ENCODE data around the gene HEATR3. TPM values are rescaled to one million over a fixed set of nuclear protein-coding genes. Genes with fewer than 3 reads are reported as not detected.

Gene HEATR3
- total and polyA plus RNA-seq, 2 experiments from 2014 or later = 7.5 to 29.9 TPM

DNA sequence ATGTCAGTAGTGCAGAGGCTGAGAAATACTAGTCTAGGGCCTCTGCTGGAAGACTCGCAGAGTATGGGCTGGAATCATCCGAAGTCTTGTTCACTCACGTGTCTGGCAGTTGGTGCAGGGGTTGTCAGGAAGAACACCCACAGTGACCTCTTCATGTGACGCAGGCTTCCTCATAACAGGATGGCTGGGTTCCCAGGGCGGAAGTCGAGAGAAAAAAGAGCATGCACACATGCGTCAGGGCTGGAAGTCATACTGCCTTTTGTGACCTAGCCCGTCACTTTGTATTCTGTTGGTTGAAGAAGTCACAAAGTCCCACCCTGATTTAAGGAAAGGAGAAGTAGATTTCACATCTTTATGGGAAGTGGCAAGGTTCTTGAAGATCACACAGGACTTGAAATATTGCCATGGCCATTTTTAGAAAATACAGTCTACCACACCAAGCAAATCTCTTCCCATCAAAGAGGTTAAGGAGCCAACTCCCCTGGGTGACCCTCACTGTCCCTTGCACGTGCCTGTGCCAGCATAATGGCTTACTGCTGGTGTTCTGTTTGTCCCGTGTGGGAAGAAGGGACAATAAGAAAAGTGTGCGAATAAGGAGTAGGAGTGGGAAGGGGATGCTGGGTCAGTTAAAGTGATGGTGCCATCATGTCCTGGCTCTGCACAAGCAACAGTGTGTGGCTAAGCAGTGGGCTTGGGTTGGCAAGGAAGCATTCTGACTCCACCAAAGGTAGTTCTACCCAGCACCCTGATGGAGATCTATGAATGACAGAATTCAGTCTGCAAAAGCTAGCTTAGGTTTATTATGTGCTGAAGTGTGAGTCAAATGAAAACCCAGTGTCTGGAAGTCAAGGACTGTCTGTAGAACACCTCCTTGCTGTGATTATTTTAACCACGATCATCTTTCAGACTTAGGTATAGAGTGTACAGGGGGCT, 28.1 kb downstream of the HEATR3 start:
- DNase-seq (ENCODE audit: low spot score) (no peak), ATAC-seq (no peak)
- Mint-ChIP-seq H3K4me1 (no peaks in the 10 kb centered on the region), H3K9me3 (no peaks in the 10 kb centered on the region), H3K4me3 (no peak overlapping the region), H3K27ac (no peak overlapping the region), H3K27me3 (ENCODE audit: insufficient read depth, low read depth, poor library complexity) (no peaks in the 10 kb centered on the region), H3K36me3 (ENCODE audit: low read depth) (peaks cover 26% of the 10 kb centered on the region)
- Histone ChIP-seq H4K20me1 (replicated peaks; ENCODE audit: insufficient read depth) (no peaks in the 10 kb centered on the region; the same call in none of the 2 replicates), H3K4me1 (ENCODE audit: insufficient read depth) (no peaks in the 10 kb centered on the region), H3K27ac (ENCODE audit: low read depth) (no peak overlapping the region), H3K4me2 (no peak overlapping the region), H3K36me3 (ENCODE audit: insufficient read depth) (peaks cover 13% of the 10 kb centered on the region), H2AFZ (no peak overlapping the region), H3K4me3 (no peak overlapping the region), H3K27me3 (ENCODE audit: insufficient read depth) (no peaks in the 10 kb centered on the region), H3K9me2 (ENCODE audit: insufficient read depth) (no peaks in the 10 kb centered on the region), H3F3A (replicated peaks; ENCODE audit: low read depth) (no peaks in the 10 kb centered on the region), H3K79me2 (replicated peaks; ENCODE audit: insufficient read depth) (no peaks in the 10 kb centered on the region)
- no peak for TF ChIP-seq JUNB (IDR thresholded peaks at IDR 0.05; ENCODE audit: unreplicated experiment)
- no peak for TF ChIP-seq EZH2phosphoT487 (IDR thresholded peaks at IDR 0.05; ENCODE audit: unreplicated experiment)
- TF ChIP-seq EZH2 (IDR thresholded peaks at IDR 0.05; ENCODE audit: low read depth, unreplicated experiment) = no peak
- TF ChIP-seq, protein P1, sequence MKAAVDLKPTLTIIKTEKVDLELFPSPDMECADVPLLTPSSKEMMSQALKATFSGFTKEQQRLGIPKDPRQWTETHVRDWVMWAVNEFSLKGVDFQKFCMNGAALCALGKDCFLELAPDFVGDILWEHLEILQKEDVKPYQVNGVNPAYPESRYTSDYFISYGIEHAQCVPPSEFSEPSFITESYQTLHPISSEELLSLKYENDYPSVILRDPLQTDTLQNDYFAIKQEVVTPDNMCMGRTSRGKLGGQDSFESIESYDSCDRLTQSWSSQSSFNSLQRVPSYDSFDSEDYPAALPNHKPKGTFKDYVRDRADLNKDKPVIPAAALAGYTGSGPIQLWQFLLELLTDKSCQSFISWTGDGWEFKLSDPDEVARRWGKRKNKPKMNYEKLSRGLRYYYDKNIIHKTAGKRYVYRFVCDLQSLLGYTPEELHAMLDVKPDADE (IDR thresholded peaks at IDR 0.05) = no peak
- TF ChIP-seq POLR2AphosphoS5 (IDR thresholded peaks at IDR 0.05; ENCODE audit: low read depth) = no peak
- TF ChIP-seq, protein P2, sequence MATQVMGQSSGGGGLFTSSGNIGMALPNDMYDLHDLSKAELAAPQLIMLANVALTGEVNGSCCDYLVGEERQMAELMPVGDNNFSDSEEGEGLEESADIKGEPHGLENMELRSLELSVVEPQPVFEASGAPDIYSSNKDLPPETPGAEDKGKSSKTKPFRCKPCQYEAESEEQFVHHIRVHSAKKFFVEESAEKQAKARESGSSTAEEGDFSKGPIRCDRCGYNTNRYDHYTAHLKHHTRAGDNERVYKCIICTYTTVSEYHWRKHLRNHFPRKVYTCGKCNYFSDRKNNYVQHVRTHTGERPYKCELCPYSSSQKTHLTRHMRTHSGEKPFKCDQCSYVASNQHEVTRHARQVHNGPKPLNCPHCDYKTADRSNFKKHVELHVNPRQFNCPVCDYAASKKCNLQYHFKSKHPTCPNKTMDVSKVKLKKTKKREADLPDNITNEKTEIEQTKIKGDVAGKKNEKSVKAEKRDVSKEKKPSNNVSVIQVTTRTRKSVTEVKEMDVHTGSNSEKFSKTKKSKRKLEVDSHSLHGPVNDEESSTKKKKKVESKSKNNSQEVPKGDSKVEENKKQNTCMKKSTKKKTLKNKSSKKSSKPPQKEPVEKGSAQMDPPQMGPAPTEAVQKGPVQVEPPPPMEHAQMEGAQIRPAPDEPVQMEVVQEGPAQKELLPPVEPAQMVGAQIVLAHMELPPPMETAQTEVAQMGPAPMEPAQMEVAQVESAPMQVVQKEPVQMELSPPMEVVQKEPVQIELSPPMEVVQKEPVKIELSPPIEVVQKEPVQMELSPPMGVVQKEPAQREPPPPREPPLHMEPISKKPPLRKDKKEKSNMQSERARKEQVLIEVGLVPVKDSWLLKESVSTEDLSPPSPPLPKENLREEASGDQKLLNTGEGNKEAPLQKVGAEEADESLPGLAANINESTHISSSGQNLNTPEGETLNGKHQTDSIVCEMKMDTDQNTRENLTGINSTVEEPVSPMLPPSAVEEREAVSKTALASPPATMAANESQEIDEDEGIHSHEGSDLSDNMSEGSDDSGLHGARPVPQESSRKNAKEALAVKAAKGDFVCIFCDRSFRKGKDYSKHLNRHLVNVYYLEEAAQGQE (IDR thresholded peaks at IDR 0.05; ENCODE audit: unreplicated experiment) = no peak
- no peak for TF ChIP-seq STAT1 (IDR thresholded peaks at IDR 0.05; ENCODE audit: unreplicated experiment)
- TF ChIP-seq ZNF331 (CRISPR knock-in tag; IDR thresholded peaks at IDR 0.05; ENCODE audit: low read depth) = no peak
- TF ChIP-seq CREB1 (CRISPR knock-in tag; IDR thresholded peaks at IDR 0.05; ENCODE audit: low read depth) = no peak
- TF ChIP-seq, protein P3, sequence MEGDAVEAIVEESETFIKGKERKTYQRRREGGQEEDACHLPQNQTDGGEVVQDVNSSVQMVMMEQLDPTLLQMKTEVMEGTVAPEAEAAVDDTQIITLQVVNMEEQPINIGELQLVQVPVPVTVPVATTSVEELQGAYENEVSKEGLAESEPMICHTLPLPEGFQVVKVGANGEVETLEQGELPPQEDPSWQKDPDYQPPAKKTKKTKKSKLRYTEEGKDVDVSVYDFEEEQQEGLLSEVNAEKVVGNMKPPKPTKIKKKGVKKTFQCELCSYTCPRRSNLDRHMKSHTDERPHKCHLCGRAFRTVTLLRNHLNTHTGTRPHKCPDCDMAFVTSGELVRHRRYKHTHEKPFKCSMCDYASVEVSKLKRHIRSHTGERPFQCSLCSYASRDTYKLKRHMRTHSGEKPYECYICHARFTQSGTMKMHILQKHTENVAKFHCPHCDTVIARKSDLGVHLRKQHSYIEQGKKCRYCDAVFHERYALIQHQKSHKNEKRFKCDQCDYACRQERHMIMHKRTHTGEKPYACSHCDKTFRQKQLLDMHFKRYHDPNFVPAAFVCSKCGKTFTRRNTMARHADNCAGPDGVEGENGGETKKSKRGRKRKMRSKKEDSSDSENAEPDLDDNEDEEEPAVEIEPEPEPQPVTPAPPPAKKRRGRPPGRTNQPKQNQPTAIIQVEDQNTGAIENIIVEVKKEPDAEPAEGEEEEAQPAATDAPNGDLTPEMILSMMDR (conservative IDR thresholded peaks at IDR 0.05; ENCODE audit: low read depth in 2 of 2) = no peak
- no peak for TF ChIP-seq NANOG (IDR thresholded peaks at IDR 0.05; ENCODE audit: borderline replicate concordance)
- TF ChIP-seq ZNF114 (CRISPR knock-in tag; IDR thresholded peaks at IDR 0.05) = no peak
- TF ChIP-seq, protein P4, sequence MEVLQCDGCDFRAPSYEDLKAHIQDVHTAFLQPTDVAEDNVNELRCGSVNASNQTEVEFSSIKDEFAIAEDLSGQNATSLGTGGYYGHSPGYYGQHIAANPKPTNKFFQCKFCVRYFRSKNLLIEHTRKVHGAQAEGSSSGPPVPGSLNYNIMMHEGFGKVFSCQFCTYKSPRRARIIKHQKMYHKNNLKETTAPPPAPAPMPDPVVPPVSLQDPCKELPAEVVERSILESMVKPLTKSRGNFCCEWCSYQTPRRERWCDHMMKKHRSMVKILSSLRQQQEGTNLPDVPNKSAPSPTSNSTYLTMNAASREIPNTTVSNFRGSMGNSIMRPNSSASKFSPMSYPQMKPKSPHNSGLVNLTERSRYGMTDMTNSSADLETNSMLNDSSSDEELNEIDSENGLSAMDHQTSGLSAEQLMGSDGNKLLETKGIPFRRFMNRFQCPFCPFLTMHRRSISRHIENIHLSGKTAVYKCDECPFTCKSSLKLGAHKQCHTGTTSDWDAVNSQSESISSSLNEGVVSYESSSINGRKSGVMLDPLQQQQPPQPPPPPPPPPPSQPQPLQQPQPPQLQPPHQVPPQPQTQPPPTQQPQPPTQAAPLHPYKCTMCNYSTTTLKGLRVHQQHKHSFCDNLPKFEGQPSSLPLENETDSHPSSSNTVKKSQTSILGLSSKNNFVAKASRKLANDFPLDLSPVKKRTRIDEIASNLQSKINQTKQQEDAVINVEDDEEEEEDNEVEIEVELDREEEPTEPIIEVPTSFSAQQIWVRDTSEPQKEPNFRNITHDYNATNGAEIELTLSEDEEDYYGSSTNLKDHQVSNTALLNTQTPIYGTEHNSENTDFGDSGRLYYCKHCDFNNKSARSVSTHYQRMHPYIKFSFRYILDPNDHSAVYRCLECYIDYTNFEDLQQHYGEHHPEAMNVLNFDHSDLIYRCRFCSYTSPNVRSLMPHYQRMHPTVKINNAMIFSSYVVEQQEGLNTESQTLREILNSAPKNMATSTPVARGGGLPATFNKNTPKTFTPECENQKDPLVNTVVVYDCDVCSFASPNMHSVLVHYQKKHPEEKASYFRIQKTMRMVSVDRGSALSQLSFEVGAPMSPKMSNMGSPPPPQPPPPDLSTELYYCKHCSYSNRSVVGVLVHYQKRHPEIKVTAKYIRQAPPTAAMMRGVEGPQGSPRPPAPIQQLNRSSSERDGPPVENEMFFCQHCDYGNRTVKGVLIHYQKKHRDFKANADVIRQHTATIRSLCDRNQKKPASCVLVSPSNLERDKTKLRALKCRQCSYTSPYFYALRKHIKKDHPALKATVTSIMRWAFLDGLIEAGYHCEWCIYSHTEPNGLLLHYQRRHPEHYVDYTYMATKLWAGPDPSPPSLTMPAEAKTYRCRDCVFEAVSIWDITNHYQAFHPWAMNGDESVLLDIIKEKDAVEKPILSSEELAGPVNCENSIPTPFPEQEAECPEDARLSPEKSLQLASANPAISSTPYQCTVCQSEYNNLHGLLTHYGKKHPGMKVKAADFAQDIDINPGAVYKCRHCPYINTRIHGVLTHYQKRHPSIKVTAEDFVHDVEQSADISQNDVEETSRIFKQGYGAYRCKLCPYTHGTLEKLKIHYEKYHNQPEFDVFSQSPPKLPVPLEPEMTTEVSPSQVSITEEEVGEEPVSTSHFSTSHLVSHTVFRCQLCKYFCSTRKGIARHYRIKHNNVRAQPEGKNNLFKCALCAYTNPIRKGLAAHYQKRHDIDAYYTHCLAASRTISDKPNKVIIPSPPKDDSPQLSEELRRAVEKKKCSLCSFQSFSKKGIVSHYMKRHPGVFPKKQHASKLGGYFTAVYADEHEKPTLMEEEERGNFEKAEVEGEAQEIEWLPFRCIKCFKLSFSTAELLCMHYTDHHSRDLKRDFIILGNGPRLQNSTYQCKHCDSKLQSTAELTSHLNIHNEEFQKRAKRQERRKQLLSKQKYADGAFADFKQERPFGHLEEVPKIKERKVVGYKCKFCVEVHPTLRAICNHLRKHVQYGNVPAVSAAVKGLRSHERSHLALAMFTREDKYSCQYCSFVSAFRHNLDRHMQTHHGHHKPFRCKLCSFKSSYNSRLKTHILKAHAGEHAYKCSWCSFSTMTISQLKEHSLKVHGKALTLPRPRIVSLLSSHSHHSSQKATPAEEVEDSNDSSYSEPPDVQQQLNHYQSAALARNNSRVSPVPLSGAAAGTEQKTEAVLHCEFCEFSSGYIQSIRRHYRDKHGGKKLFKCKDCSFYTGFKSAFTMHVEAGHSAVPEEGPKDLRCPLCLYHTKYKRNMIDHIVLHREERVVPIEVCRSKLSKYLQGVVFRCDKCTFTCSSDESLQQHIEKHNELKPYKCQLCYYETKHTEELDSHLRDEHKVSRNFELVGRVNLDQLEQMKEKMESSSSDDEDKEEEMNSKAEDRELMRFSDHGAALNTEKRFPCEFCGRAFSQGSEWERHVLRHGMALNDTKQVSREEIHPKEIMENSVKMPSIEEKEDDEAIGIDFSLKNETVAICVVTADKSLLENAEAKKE (CRISPR knock-in tag; IDR thresholded peaks at IDR 0.05) = no peak
